Measurements from ENCODE around the gene ECT2.

- TF ChIP-seq SP1 (IDR thresholded peaks at IDR 0.05) (no peak), FOXM1 (IDR thresholded peaks at IDR 0.05; ENCODE audit: borderline replicate concordance) (no peak), FOXA1 (IDR thresholded peaks at IDR 0.05) (no peak), FOXK2 (IDR thresholded peaks at IDR 0.05) (no peak), SUZ12 (IDR thresholded peaks at IDR 0.05) (no peak), TARDBP (IDR thresholded peaks at IDR 0.05) (no peak), ARNT (IDR thresholded peaks at IDR 0.05) (no peak), ZNF384 (IDR thresholded peaks at IDR 0.05) (no peak), ELF4 (IDR thresholded peaks at IDR 0.05) (no peak), CTBP1 (IDR thresholded peaks at IDR 0.05; ENCODE audit: borderline replicate concordance) (no peak), NFRKB (IDR thresholded peaks at IDR 0.05) (no peak)
Measured at GRCh38 chr3:172710664-172711453, 39.7 kb upstream of the ECT2 start, which contains the start of gene NCEH1.

Measured in HEK293T (cell line).